ENCODE data around the gene PRKCH.

- TF ChIP-seq EZH2 (IDR thresholded peaks at IDR 0.05; ENCODE audit: insufficient read depth, poor library complexity, severe bottlenecking) (no peak), EZH2phosphoT487 (IDR thresholded peaks at IDR 0.05; ENCODE audit: insufficient read depth, low read depth) (no peak)
Measured at GRCh38 chr14:61478971-61479473, 157.6 kb downstream of the PRKCH start.

Data from GM23248 (cell line).